Activated CD4-positive, alpha-beta T cell treated with anti-CD3 and anti-CD28 coated beads for 24 hours (primary cell): ENCODE measurements around the gene DGKD.

Source experiments
- DNase-seq, 2 donors: peaks; one replicate each; pipeline ENCODE4 v3.0.0-alpha.2; 2020; ENCODE audit warnings: low read depth in 2 of 2

The DGKD gene

GRCh38 chr2:233497692-233498091 is 143.4 kb downstream of the DGKD start:
- no peak for DNase-seq

- DNase-seq, result no peak
These were observed 143.8 kb downstream of the DGKD start for GRCh38 chr2:233498126-233498525.

GRCh38 chr2:233499928-233500327 is 145.6 kb downstream of the DGKD start:
- DNase-seq, result no peak

- no peak for DNase-seq
These were observed 147.1 kb downstream of the DGKD start for GRCh38 chr2:233501198-233502076.

DNA sequence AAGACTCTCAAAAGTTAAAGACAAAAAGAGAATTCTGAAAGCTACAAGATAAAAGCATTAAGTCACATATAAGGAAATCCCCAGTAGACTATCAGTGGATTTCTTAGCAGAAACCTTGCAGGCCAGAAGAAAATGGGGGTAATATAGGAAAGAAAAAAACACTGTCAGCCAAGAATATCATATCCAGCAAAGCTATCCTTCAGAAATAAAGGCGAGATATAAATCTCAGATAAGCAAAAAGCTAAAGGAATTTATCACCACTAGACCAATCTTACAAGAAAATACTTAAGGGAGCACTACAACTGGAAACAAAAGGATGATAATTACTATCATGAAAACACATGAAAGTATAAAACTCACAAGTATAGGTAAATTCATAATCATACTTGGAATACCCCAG is 149.2 kb downstream of the DGKD start:
- DNase-seq, result no peak

DNA sequence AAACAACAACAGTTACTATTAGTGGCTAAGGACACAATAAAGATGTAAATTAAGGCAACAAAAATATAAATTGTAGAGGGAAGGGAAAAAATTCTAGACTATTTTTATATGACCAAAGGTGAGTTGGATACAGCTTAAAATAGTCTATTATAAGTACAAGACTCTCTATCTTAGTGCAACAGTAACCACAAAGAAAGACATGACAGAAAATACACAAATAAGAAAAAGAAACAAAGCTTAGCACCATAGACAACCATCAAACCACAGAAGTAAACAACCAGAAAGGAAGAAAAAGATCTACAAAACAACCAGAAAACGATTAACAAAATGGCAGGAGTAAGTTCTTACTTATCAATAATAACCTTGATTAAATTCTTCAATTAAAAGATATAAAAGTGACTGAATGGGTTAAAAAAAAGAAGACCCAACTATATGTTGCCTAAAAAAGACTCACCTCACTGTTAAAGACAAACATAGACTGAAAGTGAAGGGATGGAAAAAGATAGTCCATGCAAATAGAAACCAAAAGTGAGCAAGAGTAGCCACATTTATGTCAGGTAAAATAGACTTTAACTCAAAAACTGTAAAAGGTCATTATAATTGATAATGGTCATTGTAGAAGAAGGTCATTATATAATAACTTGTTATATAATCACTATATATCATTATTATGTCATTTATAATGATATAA is 149.8 kb downstream of the DGKD start:
- DNase-seq, result no peak

DNA sequence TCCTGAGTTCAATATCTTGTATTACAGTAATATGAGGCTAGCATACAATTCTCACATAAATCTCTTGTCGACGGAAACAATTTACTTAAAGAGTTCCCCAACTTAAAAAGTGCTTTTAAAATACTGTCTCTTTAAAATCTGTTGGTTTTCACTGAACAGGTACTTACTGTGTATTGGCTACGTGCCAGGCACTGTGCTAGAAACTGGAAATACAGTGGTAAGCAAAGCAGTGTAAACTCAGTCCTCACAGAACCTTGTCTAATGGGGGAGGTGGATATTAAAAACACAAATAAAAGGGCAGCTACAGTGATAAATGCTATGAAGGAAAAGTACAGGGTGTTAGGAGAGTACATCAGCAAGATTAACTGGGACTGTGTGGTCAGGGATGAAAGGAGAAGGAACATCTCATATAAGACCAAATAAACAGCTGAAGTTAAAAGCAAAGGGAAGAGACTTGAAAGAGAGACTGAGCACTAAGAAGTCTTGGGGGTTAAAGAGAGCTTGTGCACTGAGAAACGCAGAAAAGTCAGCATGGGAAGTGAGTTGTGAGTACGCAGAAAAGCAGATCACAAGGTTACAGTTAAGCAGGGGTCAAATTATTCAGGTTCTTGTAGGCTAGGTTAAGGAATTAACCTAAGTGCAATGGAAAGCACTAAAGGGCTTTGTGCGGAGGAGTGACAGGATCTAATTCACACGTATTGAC is 159.8 kb downstream of the DGKD start:
- no peak for DNase-seq

- no peak for DNase-seq
These were observed 165.7 kb downstream of the DGKD start for GRCh38 chr2:233519787-233520611.
